ENCODE data around the gene PCDHGA1. TPM values are rescaled to one million over a fixed set of nuclear protein-coding genes. Genes with fewer than 3 reads are reported as not detected.

PCDHGA1 gene
- total RNA-seq, 1 donor from 2014 or later = 1.5 TPM

DNA sequence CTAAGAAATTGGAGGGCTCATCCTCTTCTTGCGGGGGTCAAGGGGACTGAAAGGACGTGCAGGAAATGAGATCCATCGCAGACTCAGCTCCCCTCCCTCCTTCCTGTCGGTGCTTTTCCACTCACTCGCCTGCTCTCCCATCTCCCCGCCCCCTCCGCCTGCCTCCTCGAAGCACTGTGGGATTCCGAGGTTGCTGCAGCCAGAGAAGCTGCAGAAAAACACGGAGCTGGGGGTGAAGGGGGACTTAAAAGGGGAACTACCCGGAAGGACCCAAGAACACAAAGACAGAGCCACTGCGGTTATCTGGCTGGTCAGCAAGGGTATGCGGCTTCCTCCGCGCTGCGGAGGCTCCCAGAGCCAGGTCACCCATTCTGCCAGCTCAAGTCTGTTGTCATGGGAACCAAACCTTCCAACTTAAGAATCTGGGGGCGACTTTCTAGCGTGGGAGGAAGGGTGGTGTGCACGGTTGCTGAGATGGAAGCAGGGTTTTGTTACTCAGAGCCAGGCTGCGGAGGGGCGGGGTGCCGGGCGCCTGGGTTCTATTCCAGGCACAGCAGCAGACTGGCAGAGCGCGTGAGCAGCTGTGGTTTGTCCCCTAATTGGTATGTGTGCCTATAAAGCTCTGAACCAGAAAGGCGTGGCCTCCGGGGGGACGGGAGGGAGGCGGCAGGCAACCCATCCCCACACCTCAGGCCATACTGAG lies 183.5 kb downstream of the PCDHGA1 start:
- Histone ChIP-seq H3K79me2 (ENCODE audit: low read depth) (no peaks in the 10 kb centered on the region), H3K27me3 (no peaks in the 10 kb centered on the region), H3K4me1 (peaks cover 39% of the 10 kb centered on the region), H3F3A (ENCODE audit: low read depth) (peaks cover 55% of the 10 kb centered on the region), H4K20me1 (ENCODE audit: low read depth) (no peaks in the 10 kb centered on the region), H3K9ac (no peak overlapping the region), H2AFZ (replicated peaks) (no peak overlapping the region), H3K4me3 (peak overlapping the region; percentile 44), H3K9me3 (ENCODE audit: low read depth) (no peaks in the 10 kb centered on the region), H3K27ac (peak overlapping the region; percentile 74), H3K36me3 (no peaks in the 10 kb centered on the region), H3K4me2 (peak overlapping the region; percentile 92)
- no peaks in the 10 kb centered on the region for H3K9me3 Mint-ChIP-seq
- TF ChIP-seq EZH2 (IDR thresholded peaks at IDR 0.05) (no peak), EZH2phosphoT487 (IDR thresholded peaks at IDR 0.05) (no peak)
- TF ChIP-seq, protein P1, sequence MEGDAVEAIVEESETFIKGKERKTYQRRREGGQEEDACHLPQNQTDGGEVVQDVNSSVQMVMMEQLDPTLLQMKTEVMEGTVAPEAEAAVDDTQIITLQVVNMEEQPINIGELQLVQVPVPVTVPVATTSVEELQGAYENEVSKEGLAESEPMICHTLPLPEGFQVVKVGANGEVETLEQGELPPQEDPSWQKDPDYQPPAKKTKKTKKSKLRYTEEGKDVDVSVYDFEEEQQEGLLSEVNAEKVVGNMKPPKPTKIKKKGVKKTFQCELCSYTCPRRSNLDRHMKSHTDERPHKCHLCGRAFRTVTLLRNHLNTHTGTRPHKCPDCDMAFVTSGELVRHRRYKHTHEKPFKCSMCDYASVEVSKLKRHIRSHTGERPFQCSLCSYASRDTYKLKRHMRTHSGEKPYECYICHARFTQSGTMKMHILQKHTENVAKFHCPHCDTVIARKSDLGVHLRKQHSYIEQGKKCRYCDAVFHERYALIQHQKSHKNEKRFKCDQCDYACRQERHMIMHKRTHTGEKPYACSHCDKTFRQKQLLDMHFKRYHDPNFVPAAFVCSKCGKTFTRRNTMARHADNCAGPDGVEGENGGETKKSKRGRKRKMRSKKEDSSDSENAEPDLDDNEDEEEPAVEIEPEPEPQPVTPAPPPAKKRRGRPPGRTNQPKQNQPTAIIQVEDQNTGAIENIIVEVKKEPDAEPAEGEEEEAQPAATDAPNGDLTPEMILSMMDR (IDR thresholded peaks at IDR 0.05) = no peak
- H3K27me3 Mint-ChIP-seq (ENCODE audit: insufficient read depth, low read depth) = peaks cover 16% of the 10 kb centered on the region
- peak overlapping the region; percentile 83 for H3K4me3 Mint-ChIP-seq
- H3K27ac Mint-ChIP-seq = peak overlapping the region; percentile 98
- peaks cover 82% of the 10 kb centered on the region for H3K4me1 Mint-ChIP-seq
- H3K36me3 Mint-ChIP-seq = peaks cover 36% of the 10 kb centered on the region
- peak; percentile 93 for DNase-seq (ENCODE audit: low spot score)

DNA sequence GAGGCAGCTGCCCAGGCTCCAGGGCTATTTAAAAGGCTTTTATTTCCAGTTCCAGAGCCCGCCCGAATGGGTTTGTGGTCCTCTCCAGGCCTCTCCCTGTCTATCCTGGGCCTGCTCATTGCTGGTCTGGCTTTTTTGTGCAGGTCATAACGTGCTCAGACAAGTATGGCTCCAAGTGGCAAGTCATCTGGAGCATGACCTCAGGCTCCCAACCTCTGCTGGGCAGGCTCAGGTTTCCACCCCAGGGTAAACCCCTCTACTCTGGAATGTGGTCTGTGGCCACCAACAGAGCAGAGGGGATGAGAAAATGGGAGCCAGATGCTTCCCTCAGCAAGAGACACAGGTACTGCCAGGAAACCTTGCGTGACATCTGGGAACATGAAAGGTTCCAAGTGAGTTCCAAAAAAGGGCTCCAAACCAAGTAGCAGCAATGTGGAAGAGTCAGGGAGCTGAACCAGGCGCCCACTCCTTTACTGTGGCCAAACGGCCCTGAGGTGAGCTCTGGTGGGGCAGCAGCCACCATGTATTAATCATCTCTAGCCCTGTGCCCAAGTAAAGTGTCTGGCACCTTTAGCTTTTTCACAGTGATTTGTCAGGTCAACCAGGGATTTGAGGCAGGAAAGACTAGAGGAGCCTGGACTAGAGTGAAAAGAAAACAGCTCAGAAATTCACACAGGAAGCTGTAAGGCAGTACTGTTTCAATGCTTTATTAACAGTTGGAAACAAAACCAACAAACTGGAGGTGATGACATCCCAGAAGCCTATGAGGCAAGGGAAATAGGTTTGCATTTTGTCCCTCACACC lies 184.2 kb downstream of the PCDHGA1 start:
- TF ChIP-seq, protein P1 (IDR thresholded peaks at IDR 0.05) = no peak
- TF ChIP-seq EZH2phosphoT487 (IDR thresholded peaks at IDR 0.05) (no peak), EZH2 (IDR thresholded peaks at IDR 0.05) (no peak)
- Mint-ChIP-seq H3K9me3 (no peaks in the 10 kb centered on the region), H3K4me3 (peak overlapping the region; percentile 83), H3K27me3 (ENCODE audit: insufficient read depth, low read depth) (peaks cover 15% of the 10 kb centered on the region), H3K27ac (peak overlapping the region; percentile 98), H3K4me1 (peaks cover 77% of the 10 kb centered on the region), H3K36me3 (peaks cover 44% of the 10 kb centered on the region)
- no peaks in the 10 kb centered on the region for H3K79me2 ChIP-seq (ENCODE audit: low read depth)
- H3K27me3 ChIP-seq = no peaks in the 10 kb centered on the region
- no peaks in the 10 kb centered on the region for H3K9me3 ChIP-seq (ENCODE audit: low read depth)
- peak overlapping the region; percentile 92 for H3K4me2 ChIP-seq
- H3K9ac ChIP-seq = no peak overlapping the region
- DNase-seq (ENCODE audit: low spot score) = peak; percentile 75
- peak overlapping the region; percentile 74 for H3K27ac ChIP-seq
- no peaks in the 10 kb centered on the region for H3K36me3 ChIP-seq
- H3F3A ChIP-seq (ENCODE audit: low read depth) = peaks cover 48% of the 10 kb centered on the region
- H2AFZ ChIP-seq (replicated peaks) = no peak overlapping the region
- H3K4me3 ChIP-seq = peak overlapping the region; percentile 44
- H3K4me1 ChIP-seq = peaks cover 34% of the 10 kb centered on the region
- H4K20me1 ChIP-seq (ENCODE audit: low read depth) = no peaks in the 10 kb centered on the region

DNA sequence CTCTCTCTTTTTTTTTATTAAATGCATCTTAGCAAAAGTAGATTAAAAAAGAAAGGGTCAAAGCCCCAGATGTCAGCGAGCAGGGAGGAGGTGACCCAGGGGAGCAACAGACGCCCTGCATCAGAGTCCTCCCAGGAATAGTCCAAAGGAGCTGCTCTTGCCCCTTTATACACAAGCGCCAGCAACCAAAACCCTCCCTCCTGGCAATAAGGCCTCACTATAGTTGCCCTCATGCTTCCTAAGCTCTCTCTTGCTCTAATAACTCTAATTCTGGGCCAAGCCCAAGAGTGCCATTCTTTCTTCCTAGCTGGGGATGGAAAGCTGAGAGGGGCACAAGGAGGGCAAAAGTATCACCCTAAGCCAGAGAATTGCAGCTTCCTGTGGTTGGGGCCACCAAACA lies 184.8 kb downstream of the PCDHGA1 start:
- DNase-seq (ENCODE audit: low spot score) = no peak
- Histone ChIP-seq H3K4me2 (peak overlapping the region; percentile 92), H3K4me3 (no peak overlapping the region), H3K4me1 (peaks cover 31% of the 10 kb centered on the region), H3K79me2 (ENCODE audit: low read depth) (no peaks in the 10 kb centered on the region), H3K27me3 (no peaks in the 10 kb centered on the region), H3F3A (ENCODE audit: low read depth) (peaks cover 46% of the 10 kb centered on the region), H3K27ac (peak overlapping the region; percentile 74), H3K36me3 (no peaks in the 10 kb centered on the region), H2AFZ (replicated peaks) (no peak overlapping the region), H4K20me1 (ENCODE audit: low read depth) (no peaks in the 10 kb centered on the region), H3K9ac (no peak overlapping the region), H3K9me3 (ENCODE audit: low read depth) (no peaks in the 10 kb centered on the region)
- Mint-ChIP-seq H3K27me3 (ENCODE audit: insufficient read depth, low read depth) (peaks cover 15% of the 10 kb centered on the region), H3K36me3 (peaks cover 50% of the 10 kb centered on the region), H3K4me3 (peak overlapping the region; percentile 75), H3K4me1 (peaks cover 77% of the 10 kb centered on the region), H3K27ac (peak overlapping the region; percentile 98), H3K9me3 (no peaks in the 10 kb centered on the region)
- no peak for TF ChIP-seq EZH2phosphoT487 (IDR thresholded peaks at IDR 0.05)
- TF ChIP-seq EZH2 (IDR thresholded peaks at IDR 0.05) = no peak
- TF ChIP-seq, protein P1 (IDR thresholded peaks at IDR 0.05) = no peak
